Measurements from ENCODE around the gene SPDL1.

The SPDL1 gene, protein sequence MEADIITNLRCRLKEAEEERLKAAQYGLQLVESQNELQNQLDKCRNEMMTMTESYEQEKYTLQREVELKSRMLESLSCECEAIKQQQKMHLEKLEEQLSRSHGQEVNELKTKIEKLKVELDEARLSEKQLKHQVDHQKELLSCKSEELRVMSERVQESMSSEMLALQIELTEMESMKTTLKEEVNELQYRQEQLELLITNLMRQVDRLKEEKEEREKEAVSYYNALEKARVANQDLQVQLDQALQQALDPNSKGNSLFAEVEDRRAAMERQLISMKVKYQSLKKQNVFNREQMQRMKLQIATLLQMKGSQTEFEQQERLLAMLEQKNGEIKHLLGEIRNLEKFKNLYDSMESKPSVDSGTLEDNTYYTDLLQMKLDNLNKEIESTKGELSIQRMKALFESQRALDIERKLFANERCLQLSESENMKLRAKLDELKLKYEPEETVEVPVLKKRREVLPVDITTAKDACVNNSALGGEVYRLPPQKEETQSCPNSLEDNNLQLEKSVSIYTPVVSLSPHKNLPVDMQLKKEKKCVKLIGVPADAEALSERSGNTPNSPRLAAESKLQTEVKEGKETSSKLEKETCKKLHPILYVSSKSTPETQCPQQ

DNA sequence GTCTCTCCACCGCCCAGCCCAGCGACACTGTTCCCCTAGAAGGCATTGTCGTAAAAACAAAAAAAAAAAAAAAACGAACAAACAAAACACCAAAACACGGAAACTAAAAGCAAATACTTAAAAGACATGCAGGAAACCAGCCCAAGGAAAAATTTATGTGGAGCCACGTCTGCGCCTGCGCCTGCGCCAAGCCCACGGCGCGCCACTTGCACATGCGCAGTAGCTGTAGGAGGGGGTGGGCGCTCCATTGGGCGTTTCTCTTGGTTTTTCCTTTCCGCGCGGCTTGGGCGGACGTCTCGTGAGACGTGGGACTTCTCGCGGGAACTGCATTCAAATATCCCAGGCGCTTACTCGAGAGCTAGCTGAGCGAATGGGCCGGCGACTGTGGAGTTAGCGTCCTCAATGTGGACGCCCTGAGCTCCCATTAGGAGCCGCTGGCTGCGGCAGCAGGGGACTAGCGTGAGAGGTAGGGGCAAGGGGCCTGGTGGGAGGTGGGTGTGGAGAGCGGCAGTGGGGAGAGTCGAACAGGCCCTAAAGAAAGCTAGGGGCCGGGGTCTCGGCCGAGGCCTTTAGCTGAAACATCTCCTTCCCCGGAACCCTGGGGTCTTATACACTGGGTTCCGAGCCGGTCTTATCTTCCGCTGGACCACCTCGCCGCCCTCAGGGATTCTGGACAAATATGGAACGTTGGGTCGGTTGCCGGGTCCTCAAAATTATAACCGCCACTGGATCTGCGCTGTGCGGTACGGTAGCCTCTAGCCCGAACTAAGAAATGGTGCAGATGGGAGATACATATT lies at the start of gene SPDL1:
SPDL1 (plus strand) TSS at position 350 of the 797 bp plus-strand sequence. CDS start 4,644 bp downstream, outside the sequence.
- Histone ChIP-seq H3K4me1 (ENCODE audit: insufficient read depth, low read length) (no peaks in the 10 kb centered on the region; the same call in 1 of the 2 replicates), H3K27ac (ENCODE audit: low read length) (peak within 1 kb of the TSS; percentile 46), H3K9ac (ENCODE audit: low read depth, low read length) (peak within 1 kb of the TSS; percentile 96), H3K9me3 (ENCODE audit: insufficient read depth, low read depth, low read length) (no peaks in the 10 kb centered on the region), H3K27me3 (ENCODE audit: insufficient read depth, low read length) (no peaks in the 10 kb centered on the region), H3K36me3 (ENCODE audit: insufficient read depth, low read depth, low read length) (peaks cover 12% of the 10 kb centered on the region), H3K4me3 (ENCODE audit: low read length) (peak within 1 kb of the TSS; percentile 96)

DNA sequence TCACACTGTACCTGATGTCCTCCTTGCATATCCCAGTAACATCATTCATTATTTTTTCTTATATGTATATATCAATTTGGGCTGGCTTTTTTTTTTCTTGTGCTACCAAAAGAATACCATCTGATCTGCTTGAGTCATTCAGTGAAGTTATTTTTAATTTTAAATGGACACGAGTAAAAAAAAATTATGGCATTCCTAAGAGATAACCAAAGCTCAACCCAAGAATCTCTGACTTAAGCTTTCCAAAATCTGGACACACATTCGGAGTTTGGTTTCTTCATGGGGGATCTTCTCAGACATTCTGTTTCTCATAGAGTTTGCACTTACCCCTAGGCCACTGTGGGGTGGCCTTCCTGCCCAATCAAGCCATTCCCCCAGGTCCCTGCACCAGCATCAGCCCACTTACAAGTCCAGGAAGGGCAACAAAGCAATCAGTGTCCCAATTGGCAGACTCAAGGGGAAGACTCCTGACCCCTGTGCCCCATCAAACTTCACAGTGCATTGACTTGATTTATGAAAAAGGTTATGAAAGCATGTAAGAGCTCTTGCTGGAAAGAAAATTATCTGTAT lies 49.2 kb upstream of the SPDL1 start:
- Histone ChIP-seq H3K36me3 (ENCODE audit: insufficient read depth, low read depth, low read length) (no peaks in the 10 kb centered on the region), H3K9ac (ENCODE audit: low read depth, low read length) (no peak overlapping the region), H3K4me3 (ENCODE audit: low read length) (no peak overlapping the region), H3K27ac (ENCODE audit: low read length) (no peak overlapping the region), H3K4me1 (ENCODE audit: insufficient read depth, low read length) (peaks cover 2% of the 10 kb centered on the region; the same call in 1 of the 2 replicates), H3K27me3 (ENCODE audit: insufficient read depth, low read length) (no peaks in the 10 kb centered on the region), H3K9me3 (ENCODE audit: insufficient read depth, low read depth, low read length) (no peaks in the 10 kb centered on the region)

DNA sequence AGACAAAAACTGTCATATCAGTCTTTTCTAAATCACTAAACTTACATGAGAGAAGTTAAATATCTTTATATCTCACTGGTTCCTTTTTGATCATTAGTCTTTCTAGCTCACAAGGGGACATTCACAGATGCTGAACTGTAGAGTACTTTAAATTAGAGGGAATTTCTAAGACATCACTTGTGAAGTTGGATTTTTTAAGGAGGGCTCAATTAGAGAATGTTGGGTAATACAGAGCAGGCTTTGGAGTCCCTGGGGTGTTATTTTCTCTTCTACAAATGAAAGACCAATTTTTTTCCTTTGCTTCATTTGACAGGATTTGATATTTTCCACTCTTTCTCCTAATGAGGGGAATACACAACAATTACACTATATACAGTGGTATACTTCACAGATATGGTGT lies 48.6 kb upstream of the SPDL1 start:
- Histone ChIP-seq H3K4me1 (ENCODE audit: insufficient read depth, low read length) (no peaks in the 10 kb centered on the region), H3K4me3 (ENCODE audit: low read length) (no peak overlapping the region), H3K9me3 (ENCODE audit: insufficient read depth, low read depth, low read length) (no peaks in the 10 kb centered on the region), H3K27ac (ENCODE audit: low read length) (no peak overlapping the region), H3K36me3 (ENCODE audit: insufficient read depth, low read depth, low read length) (no peaks in the 10 kb centered on the region), H3K27me3 (ENCODE audit: insufficient read depth, low read length) (no peaks in the 10 kb centered on the region), H3K9ac (ENCODE audit: low read depth, low read length) (no peak overlapping the region)

GRCh38 chr5:169538944-169539343 lies 44.6 kb upstream of the SPDL1 start:
- Histone ChIP-seq H3K4me1 (ENCODE audit: insufficient read depth, low read length) (no peaks in the 10 kb centered on the region), H3K4me3 (ENCODE audit: low read length) (no peak overlapping the region), H3K27me3 (ENCODE audit: insufficient read depth, low read length) (no peaks in the 10 kb centered on the region), H3K9ac (ENCODE audit: low read depth, low read length) (no peak overlapping the region), H3K27ac (ENCODE audit: low read length) (no peak overlapping the region), H3K36me3 (ENCODE audit: insufficient read depth, low read depth, low read length) (no peaks in the 10 kb centered on the region), H3K9me3 (ENCODE audit: insufficient read depth, low read depth, low read length) (no peaks in the 10 kb centered on the region)

DNA sequence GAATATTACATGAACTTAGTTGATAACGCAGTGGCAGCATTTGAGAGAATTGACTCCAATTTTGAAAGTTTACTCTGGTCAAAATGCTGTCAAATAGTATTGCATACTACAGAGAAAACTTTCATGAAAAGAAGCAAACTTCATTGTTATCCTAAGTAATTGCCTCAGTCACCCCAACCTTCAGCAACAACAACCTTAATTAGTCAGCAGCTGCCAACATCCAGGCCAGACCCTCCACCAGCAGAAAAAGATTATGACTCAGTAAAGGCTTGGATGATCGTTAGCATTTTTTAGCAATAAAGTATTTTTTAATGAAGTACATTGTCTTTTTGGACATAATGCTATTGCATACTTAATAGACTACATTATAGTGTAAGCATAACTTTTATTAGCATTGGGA lies 40.8 kb upstream of the SPDL1 start:
- no peaks in the 10 kb centered on the region for H3K9me3 ChIP-seq (ENCODE audit: insufficient read depth, low read depth, low read length)
- no peaks in the 10 kb centered on the region for H3K4me1 ChIP-seq (ENCODE audit: insufficient read depth, low read length)
- H3K27ac ChIP-seq (ENCODE audit: low read length) = no peak overlapping the region
- no peaks in the 10 kb centered on the region for H3K36me3 ChIP-seq (ENCODE audit: insufficient read depth, low read depth, low read length)
- H3K4me3 ChIP-seq (ENCODE audit: low read length) = no peak overlapping the region
- no peaks in the 10 kb centered on the region for H3K27me3 ChIP-seq (ENCODE audit: insufficient read depth, low read length)
- H3K9ac ChIP-seq (ENCODE audit: low read depth, low read length) = no peak overlapping the region

GRCh38 chr5:169544264-169544950 lies 39.2 kb upstream of the SPDL1 start:
- Histone ChIP-seq H3K4me3 (ENCODE audit: low read length) (no peak overlapping the region), H3K27ac (ENCODE audit: low read length) (no peak overlapping the region), H3K36me3 (ENCODE audit: insufficient read depth, low read depth, low read length) (no peaks in the 10 kb centered on the region), H3K9ac (ENCODE audit: low read depth, low read length) (no peak overlapping the region), H3K27me3 (ENCODE audit: insufficient read depth, low read length) (no peaks in the 10 kb centered on the region), H3K9me3 (ENCODE audit: insufficient read depth, low read depth, low read length) (no peaks in the 10 kb centered on the region), H3K4me1 (ENCODE audit: insufficient read depth, low read length) (no peaks in the 10 kb centered on the region)

DNA sequence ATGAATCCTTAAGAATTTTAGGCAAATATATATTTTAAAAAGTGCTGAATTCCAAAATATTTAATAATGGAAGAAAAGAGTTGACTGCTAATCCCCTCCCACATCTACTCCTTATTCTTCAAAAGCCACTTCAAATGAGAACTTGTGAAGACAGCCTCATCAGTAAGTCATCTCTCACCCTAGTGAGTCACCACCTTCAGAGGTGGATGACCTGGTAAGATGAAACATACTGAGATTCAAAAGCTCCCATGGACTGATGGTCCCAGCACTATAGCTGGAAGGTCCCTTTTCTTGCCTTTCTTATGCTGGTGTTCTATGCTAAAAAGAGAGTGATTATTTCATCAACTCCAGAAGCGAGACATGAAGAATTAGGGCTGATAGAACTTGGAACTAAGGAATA lies 37.8 kb upstream of the SPDL1 start:
- Histone ChIP-seq H3K27ac (ENCODE audit: low read length) (no peak overlapping the region), H3K9ac (ENCODE audit: low read depth, low read length) (no peak overlapping the region), H3K27me3 (ENCODE audit: insufficient read depth, low read length) (no peaks in the 10 kb centered on the region), H3K4me3 (ENCODE audit: low read length) (no peak overlapping the region), H3K36me3 (ENCODE audit: insufficient read depth, low read depth, low read length) (no peaks in the 10 kb centered on the region), H3K9me3 (ENCODE audit: insufficient read depth, low read depth, low read length) (no peaks in the 10 kb centered on the region), H3K4me1 (ENCODE audit: insufficient read depth, low read length) (no peaks in the 10 kb centered on the region)

DNA sequence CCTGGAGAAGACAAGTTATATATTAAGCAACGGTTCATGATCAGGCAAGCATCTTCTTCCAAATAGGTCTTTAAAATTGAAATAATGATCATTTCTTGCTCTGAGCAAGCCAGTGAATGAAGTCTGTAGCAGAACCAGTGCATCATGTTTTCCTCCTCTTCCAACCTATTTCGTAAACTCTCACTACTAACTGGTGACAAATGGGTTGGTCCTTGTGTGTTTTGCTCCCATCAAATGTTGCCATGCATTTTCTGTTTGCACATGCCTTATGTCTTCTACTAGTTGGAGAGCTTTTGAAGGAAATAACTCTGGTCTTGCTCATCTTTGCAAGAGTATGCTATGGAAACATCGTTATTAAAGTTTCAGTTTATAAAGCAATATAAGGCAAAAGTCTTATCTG lies 37.2 kb upstream of the SPDL1 start:
- Histone ChIP-seq H3K27ac (ENCODE audit: low read length) (no peak overlapping the region), H3K4me3 (ENCODE audit: low read length) (no peak overlapping the region), H3K36me3 (ENCODE audit: insufficient read depth, low read depth, low read length) (no peaks in the 10 kb centered on the region), H3K9me3 (ENCODE audit: insufficient read depth, low read depth, low read length) (no peaks in the 10 kb centered on the region), H3K27me3 (ENCODE audit: insufficient read depth, low read length) (no peaks in the 10 kb centered on the region), H3K4me1 (ENCODE audit: insufficient read depth, low read length) (no peaks in the 10 kb centered on the region), H3K9ac (ENCODE audit: low read depth, low read length) (no peak overlapping the region)

GRCh38 chr5:169547508-169547907 lies 36.1 kb upstream of the SPDL1 start:
- Histone ChIP-seq H3K4me1 (ENCODE audit: insufficient read depth, low read length) (no peaks in the 10 kb centered on the region), H3K27me3 (ENCODE audit: insufficient read depth, low read length) (no peaks in the 10 kb centered on the region)

GRCh38 chr5:169548315-169548714 lies 35.3 kb upstream of the SPDL1 start:
- no peaks in the 10 kb centered on the region for H3K27me3 ChIP-seq (ENCODE audit: insufficient read depth, low read length)
- no peak overlapping the region for H3K9ac ChIP-seq (ENCODE audit: low read depth, low read length)
- no peak overlapping the region for H3K4me3 ChIP-seq (ENCODE audit: low read length)
- no peaks in the 10 kb centered on the region for H3K4me1 ChIP-seq (ENCODE audit: insufficient read depth, low read length)
- H3K36me3 ChIP-seq (ENCODE audit: insufficient read depth, low read depth, low read length) = no peaks in the 10 kb centered on the region
- H3K9me3 ChIP-seq (ENCODE audit: insufficient read depth, low read depth, low read length) = no peaks in the 10 kb centered on the region
- no peak overlapping the region for H3K27ac ChIP-seq (ENCODE audit: low read length)

More at GRCh38 chr5:169547508-169547907, 36.1 kb upstream of the SPDL1 start:
- H3K4me3 ChIP-seq (ENCODE audit: low read length) = no peak overlapping the region
- no peaks in the 10 kb centered on the region for H3K9me3 ChIP-seq (ENCODE audit: insufficient read depth, low read depth, low read length)
- no peaks in the 10 kb centered on the region for H3K36me3 ChIP-seq (ENCODE audit: insufficient read depth, low read depth, low read length)
- no peak overlapping the region for H3K9ac ChIP-seq (ENCODE audit: low read depth, low read length)
- no peak overlapping the region for H3K27ac ChIP-seq (ENCODE audit: low read length)

DNA sequence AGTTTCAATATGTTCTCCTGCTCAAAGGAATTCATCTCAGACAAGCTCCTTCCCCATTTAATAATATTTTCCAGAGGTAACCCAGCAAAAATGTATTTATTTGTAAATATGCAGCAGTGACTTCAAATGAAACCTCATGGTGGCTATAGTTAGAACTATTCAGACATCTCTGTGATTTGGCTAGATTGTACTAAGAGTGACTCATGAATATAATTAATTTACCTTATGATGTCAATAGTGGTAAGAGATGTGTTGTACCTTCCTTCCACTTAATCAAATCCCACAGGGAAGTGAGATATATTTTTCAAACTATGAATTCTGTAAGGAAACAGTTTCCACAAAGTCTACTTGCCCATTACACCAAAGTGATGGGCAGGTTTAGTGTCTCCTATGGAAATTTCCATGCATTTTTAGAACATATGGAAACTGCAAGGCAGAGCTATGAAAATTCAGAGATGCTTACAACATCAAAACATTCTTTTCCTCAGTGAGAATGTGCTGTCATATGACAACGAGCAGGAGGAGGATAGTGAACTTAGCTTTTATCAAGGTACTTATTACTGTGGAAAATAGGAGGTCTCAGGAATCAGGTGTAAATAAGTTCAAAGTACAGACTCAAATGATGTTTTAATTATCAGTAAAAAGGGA lies 34.0 kb upstream of the SPDL1 start:
- Histone ChIP-seq H3K4me3 (ENCODE audit: low read length) (no peak overlapping the region), H3K9ac (ENCODE audit: low read depth, low read length) (no peak overlapping the region), H3K27ac (ENCODE audit: low read length) (no peak overlapping the region), H3K27me3 (ENCODE audit: insufficient read depth, low read length) (no peaks in the 10 kb centered on the region), H3K4me1 (ENCODE audit: insufficient read depth, low read length) (no peaks in the 10 kb centered on the region), H3K9me3 (ENCODE audit: insufficient read depth, low read depth, low read length) (no peaks in the 10 kb centered on the region), H3K36me3 (ENCODE audit: insufficient read depth, low read depth, low read length) (no peaks in the 10 kb centered on the region)

Measured in iPS-20b (cell line).